Upper lobe of left lung (tissue), 4 donors: Measurements from ENCODE around the gene WNT8B.

ENCODE experiments used
- CTCF ChIP-seq, 6 experiments: fragments of 450-650 bp in 4 of 6; fragments of 200-600 bp in 2 of 6; sonication (generic) in 2 of 6; IDR thresholded peaks; one replicate each; pipeline ENCODE4 v1.5.1; 2016 to 2019; ENCODE audit warnings: antibody characterized with exemption in 6 of 6
- POLR2A ChIP-seq, 4 donors: fragments of 450-650 bp; IDR thresholded peaks; one replicate each; pipeline ENCODE4 v1.5.1; 2016 to 2017; ENCODE audit warnings: antibody characterized with exemption in 4 of 4, mild to moderate bottlenecking in 2 of 4
- POLR2AphosphoS5 ChIP-seq, 2 donors: sonication (generic); formaldehyde crosslinking; IDR thresholded peaks; one replicate each; pipeline ENCODE4 v1.5.1; 2017; ENCODE audit warnings: antibody characterized with exemption in 2 of 2

GRCh38 chr10:100524638-100525037 lies 61.8 kb downstream of the WNT8B start:
- TF ChIP-seq CTCF (IDR thresholded peaks at IDR 0.05) (no peak), POLR2AphosphoS5 (IDR thresholded peaks at IDR 0.05) (no peak), POLR2A (IDR thresholded peaks at IDR 0.05) (no peak)
